Kasumi-1 (cell line): Measurements from ENCODE around the gene TMEM120A.
A peak's percentile ranks its signal among the peaks of the same experiment; 100 is the strongest.

Experiments
- DNase-seq, 2 experiments: peaks; one replicate each; lab custom pipeline; 2025; lab: John Stamatoyannopoulos, UW

Gene TMEM120A

GRCh38 chr7:75995052-75995471 is 667 bp upstream of the TMEM120A start:
- DNase-seq: no peak

DNA sequence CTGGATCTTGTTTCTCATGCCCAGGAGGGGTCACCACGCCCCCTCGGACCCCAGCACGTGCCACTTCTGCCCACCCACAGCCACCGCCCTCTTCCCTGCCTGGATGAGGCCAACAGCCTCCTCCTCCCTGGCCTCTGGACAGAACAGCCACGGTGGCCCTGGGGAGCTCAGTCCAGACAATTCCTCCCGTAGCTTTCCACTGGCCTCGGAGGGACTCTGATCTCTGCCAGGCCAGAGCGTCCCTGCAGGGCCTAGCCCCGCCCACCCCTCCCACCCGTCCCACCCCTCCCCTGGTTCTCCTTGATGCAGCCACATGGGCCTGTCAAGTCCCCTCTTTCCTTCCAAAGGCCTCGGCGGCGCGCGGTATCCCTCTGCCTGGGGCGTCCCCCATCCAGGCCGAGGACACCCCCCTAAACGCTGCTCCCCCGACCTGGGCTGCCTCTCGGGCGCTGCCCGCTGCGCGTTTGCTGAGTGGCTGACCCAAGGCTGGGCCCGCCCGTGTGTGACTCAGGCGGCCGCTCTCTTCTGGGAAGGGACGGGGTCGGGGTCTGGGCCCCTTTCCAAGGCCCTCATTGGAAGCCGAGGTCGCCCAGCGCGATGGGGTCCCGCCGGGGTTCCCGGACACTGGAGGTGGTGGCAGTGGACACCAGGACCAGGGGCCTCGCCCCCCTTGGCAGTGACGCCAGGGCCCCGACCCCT is 557 bp downstream of the TMEM120A start:
- DNase-seq: peak in 1 of 2 experiments; percentile 9

DNA sequence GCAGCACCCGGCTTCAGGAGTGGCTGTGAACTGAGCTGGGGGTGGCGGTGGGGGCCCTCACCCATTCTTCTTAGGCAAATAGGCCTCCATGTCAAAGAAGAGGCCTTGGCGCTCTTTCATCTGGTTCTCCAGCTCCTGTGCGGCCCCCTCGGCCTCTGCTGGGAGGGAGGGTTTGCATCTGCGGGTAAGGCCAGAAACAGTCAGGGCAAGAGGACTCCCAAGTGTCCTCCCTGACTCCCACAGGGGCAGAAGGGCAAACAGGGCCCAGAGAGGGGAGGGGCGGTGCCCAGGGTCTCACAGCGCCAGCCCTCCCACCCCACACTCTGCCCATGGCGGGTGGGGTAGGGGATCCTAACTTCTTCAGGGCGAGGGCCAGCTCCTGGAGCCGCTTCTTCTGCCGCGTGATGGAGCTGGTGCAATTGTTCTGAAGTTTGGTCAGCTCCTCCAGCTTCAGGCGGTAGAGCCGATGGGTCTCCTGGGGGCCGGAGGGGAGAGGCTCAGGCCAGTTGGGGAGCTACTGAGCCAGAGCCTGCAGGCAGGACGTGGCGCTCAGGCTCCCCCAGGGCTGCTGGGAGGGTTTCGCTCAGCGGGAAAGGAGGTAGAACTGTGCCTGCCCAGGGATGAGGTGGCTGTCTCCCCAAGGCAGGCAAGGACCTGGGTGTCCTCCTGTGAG is 2.2 kb downstream of the TMEM120A start:
- no peak for DNase-seq

DNA sequence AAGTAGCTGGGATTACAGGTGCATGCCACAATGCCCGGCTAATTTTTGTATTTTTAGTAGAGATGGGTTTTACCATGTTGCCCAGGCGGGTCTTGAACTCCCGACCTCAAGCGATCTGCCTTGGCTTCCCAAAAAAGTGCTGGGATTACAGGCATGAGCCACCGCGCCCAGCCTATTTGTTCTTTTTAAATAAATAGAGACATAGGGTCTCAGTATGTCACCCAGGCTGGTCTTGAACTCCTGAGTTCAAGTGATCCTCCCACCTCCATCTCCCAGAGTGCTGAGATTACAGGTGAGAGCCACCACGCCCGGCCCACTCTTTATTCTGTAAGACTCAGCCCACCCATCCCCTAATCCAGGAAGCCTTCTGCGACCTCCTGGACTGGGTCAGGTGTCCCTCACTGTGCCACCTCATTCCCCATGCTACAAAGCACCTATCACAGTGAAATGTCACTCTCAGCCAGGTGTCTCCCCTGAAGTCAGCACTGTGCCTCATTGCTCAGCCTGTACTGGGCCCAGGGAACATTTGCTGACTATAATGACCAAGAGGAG is 2.8 kb downstream of the TMEM120A start:
- no peak for DNase-seq

DNA sequence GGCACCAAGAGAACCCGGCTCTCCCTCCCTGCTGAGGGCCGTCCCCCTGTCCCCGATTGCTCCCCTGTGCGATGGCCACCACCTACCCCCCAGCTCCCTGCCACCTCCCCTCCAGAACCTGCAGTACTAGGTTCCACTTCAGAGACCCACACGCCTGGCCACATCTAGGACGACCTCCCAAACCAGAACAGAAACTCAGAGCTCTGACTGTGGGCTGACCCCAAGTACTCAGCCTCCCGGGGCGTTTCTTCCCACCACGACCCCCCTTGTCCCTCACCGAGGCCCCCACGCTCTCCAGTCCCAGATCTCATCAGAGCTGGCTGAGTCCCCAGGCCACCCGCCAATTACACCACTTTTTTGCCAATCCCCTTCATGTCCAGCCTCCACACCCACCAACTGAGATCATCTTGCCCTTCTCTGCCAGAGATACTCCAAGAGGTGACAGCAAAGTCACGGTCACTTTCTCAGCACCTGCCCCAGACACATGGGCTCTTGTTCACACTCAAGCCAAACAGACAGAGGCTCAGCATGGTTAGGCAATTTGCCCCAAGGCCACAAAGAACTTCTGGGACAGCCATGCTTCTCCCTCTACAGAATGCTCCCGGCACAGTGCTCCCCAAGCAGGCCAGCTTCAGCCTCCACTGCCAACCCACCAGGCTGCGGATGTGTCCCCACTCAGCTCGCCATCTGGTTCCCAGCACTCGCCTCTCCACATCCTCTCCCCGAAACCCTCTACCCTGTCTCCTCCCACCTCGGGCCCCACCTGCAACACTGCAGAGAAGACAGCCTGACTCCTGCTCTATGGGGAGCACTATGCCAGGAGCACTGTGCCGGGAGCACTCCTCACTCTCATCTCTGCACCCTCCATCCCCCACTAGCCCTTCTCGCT is 4.7 kb downstream of the TMEM120A start:
- DNase-seq: no peak

DNA sequence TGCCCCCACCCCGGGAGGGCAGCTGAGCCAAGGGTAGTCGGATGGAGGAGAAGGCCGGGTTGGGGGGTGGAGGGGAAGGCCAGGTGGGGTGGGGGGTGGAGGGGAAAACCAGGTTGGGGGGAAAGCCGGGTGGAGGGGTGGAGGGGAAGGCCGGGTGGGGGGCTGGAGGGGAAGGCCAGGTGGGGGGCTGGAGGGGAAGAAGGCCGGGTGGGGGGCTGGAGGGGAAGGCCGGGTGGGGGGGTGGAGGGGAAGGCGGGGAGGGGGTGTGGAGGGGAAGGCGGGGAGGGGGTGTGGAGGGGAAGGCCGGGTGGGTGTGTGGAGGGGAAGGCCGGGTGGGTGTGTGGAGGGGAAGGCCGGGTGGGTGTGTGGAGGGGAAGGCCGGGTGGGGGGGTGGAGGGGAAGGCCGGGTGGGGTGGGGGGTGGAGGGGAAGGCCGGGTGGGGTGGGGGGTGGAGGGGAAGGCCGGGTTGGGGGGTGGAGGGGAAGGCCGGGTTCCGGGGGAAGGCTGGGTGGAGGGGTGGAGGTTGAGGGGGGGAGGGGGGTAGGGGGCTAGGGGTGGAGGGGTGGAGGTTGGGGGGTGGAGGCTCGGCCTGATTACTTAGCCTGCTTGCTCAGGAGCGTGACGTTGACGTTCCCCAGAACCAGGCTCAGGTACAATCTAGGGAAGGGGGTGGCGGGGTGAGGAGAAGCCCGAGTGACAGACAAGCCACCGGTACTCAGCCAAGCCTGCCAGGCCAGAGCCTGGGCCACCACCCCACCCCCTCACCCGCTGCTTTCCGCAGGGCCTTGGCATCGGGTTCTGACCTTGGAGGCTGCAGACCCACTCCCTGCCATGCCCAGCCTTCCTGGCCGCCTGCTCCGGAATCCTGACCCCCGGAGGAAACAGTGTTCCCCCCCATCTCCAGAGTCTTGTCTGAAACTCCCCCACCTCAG is 5.6 kb downstream of the TMEM120A start:
- no peak for DNase-seq

GRCh38 chr7:75987805-75988567 is 6.4 kb downstream of the TMEM120A start:
- DNase-seq: no peak

GRCh38 chr7:75987026-75987804 is 7.2 kb downstream of the TMEM120A start:
- DNase-seq: no peak

GRCh38 chr7:75986147-75986781 is 8.1 kb downstream of the TMEM120A start:
- no peak for DNase-seq

- DNase-seq: no peak
Measured at GRCh38 chr7:75985518-75986146, 8.8 kb downstream of the TMEM120A start.

GRCh38 chr7:75985009-75985517 is 9.3 kb downstream of the TMEM120A start:
- no peak for DNase-seq

- no peak for DNase-seq
Measured at GRCh38 chr7:75984130-75985008, 10.0 kb downstream of the TMEM120A start.

- DNase-seq: no peak
Measured at GRCh38 chr7:75983471-75984129, 10.8 kb downstream of the TMEM120A start.

DNA sequence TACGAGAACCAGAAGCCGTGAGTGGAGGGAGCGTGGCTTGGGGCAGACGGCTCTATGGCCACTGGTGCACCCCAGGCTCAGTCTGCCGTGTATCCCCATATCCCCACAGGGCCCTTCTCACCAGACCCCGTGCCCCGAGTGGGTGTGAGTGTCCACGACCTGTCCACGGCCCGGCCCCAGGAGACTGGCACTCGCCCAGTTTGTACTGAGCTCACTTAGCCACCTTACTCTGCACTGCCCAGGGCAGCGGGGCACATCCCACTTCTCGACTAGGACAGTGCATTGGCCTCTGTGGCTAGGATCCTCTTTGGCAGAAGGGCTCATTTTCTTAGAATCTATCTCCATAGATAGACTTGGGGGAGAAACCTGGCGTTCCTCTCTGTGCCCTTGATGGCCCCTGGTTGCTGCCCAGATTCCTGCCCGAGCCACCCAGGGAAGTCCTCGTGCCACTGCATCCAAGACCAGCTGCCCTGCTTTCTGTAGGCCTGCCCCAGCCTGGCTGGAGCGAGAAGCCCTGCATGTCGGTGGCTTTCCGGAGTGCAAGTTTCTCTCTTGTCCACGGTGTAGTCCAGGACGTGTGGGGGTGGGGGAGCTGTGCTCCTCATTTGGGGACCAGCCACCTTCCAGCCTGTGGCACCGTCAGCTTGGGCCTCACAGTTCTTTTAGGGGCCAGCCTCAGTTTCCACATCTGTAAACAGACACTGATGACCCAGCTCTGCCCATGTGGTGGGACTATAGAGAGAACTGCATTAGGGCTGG is 11.9 kb downstream of the TMEM120A start:
- DNase-seq: no peak

DNA sequence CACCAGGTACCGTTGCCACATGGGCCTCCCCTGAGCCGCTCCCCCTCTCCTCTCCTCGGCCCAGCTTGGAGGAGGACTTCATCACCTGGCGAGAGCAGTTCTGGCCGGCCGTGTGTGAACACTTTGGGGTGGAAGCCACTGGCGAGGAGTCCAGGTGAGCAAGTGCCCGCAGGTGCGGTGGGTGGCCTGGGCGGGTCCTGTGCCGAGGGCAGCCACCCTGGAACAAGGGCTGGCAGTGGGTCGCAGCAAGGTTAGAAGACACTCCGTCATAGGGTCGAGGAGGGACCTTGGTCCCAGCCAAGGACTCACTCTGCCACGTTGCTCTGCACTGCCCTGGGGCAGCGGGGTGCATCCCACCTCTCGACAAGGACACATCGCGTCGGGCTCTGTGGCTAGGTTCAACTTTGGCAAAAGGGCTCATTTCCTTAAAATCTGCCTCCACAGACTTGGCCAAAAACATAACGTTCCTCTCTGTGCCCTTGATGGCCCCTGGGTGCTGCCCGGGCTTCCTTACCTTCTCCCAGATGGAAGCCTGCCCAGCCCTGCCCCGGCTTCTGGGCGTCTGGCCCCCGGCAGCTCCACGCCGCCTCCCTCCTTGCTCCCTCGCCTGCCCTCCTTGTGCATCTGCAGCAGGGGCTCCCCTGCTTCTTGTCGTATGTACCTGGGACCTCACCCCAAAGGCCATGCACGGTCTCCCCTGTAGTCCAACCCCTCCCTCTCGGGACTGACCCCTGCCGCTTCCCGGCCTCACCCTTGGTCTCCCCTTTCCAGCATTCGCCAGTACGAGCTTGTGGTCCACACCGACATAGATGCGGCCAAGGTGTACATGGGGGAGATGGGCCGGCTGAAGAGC is 12.7 kb downstream of the TMEM120A start:
- no peak for DNase-seq

DNA sequence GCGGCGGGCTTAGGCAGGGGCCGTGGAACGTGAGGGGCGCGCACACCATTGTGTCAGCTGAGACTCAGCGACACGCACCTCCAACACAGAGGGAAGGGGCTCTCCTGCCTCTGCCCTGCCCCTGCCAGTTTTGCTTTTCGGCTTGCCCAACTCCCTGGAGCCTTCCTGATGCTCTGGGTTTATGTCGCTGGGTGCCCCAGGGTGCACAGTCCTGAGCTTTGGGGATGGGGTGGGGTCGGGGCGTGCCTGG is 13.3 kb downstream of the TMEM120A start:
- DNase-seq: no peak
